Keratinocyte (primary cell): ENCODE measurements around the gene FAM221A. TPM values are rescaled to one million over a fixed set of nuclear protein-coding genes. Genes with fewer than 3 reads are reported as not detected.

Experiments used
- DNase-seq: peaks from one replicate; pipeline ENCODE4 v3.0.0-alpha.2; 2011; ENCODE audit warnings: low read depth, missing footprints, low spot score
- FAIRE-seq: peaks from 2 replicates; lab custom pipeline; 2011; peaks lifted over from hg19 to GRCh38; lab: Jason Lieb, UNC
- H2AFZ ChIP-seq: 2 replicates; pipeline ENCODE4 v1.6.0; 2012; ENCODE audit warnings: low read length, control low read depth, inconsistent platforms; ENCODE audit not compliant: control insufficient read depth
- H3K27ac ChIP-seq: 2 replicates; pipeline ENCODE4 v1.5.1; 2011; ENCODE audit warnings: low read length; ENCODE audit not compliant: control insufficient read depth, insufficient read depth
- H3K27me3 ChIP-seq: 3 replicates; pipeline ENCODE4 v1.6.0; 2011; ENCODE audit warnings: low read length; ENCODE audit not compliant: control insufficient read depth, insufficient read depth; ENCODE audit errors: extremely low read depth
- H3K36me3 ChIP-seq, 2 experiments: 2 replicates in 1 of 2; 3 replicates in 1 of 2; pipeline ENCODE4 v1.5.1; 2011; ENCODE audit warnings: low read length in 2 of 2, mild to moderate bottlenecking in 1 of 2; ENCODE audit not compliant: control insufficient read depth in 2 of 2, insufficient read depth in 2 of 2; ENCODE audit errors: extremely low read depth in 1 of 2
- H3K4me1 ChIP-seq: 3 replicates; pipeline ENCODE4 v1.5.1; 2011; ENCODE audit warnings: low read length; ENCODE audit not compliant: control insufficient read depth, insufficient read depth; ENCODE audit errors: extremely low read depth
- H3K4me2 ChIP-seq: 3 replicates; pipeline ENCODE4 v1.6.0; 2011; ENCODE audit warnings: low read depth, low read length; ENCODE audit not compliant: control insufficient read depth, insufficient read depth; ENCODE audit errors: extremely low read depth
- H3K4me3 ChIP-seq, 3 experiments: fragments of 200-600 bp in 1 of 3; sonication (generic) in 1 of 3; 2 replicates in 2 of 3; 3 replicates in 1 of 3; pipeline ENCODE4 v1.5.1; 2011 to 2016; ENCODE audit warnings: low read length in 3 of 3, mild to moderate bottlenecking in 3 of 3, control low read depth in 2 of 3, inconsistent platforms in 1 of 3, low read depth in 1 of 3, mixed read lengths in 1 of 3, mixed run types in 1 of 3, moderate library complexity in 1 of 3; ENCODE audit not compliant: control insufficient read depth in 2 of 3, insufficient read depth in 2 of 3; ENCODE audit errors: extremely low read depth in 1 of 3
- H3K79me2 ChIP-seq: 2 replicates; pipeline ENCODE4 v1.6.0; 2012; ENCODE audit warnings: low read length; ENCODE audit not compliant: control insufficient read depth, insufficient read depth
- H3K9ac ChIP-seq: 3 replicates; pipeline ENCODE4 v1.6.0; 2011; ENCODE audit warnings: low read length; ENCODE audit not compliant: control insufficient read depth, insufficient read depth; ENCODE audit errors: extremely low read depth
- H3K9me1 ChIP-seq: 3 replicates; pipeline ENCODE4 v1.6.0; 2011; ENCODE audit warnings: low read length; ENCODE audit not compliant: control insufficient read depth, insufficient read depth; ENCODE audit errors: extremely low read depth
- H3K9me3 ChIP-seq: 2 replicates; pipeline ENCODE4 v1.5.1; 2012; ENCODE audit warnings: low read depth, low read length; ENCODE audit not compliant: control insufficient read depth
- H4K20me1 ChIP-seq: 3 replicates; pipeline ENCODE4 v1.6.0; 2011; ENCODE audit warnings: low read length; ENCODE audit not compliant: control insufficient read depth, insufficient read depth; ENCODE audit errors: extremely low read depth
- EZH2 ChIP-seq: IDR thresholded peaks from one replicate; pipeline ENCODE4 v1.6.1; 2012; ENCODE audit warnings: inconsistent platforms, mild to moderate bottlenecking, low read length, moderate library complexity
- dilution Hi-C: fragments of 300-500 bp; cut with MboI; formaldehyde crosslinking; loops from one replicate; pipeline ENCODE4 v1.7.0; 2020; ENCODE audit warnings: low sequenced_read_pairs; ENCODE audit not compliant: extremely low pct_ligation_motif_present
- polyA plus RNA-seq, 5 experiments: library from polyadenylated mRNA; depleted of rRNA in 3 of 5; stranded (reverse) in 3 of 5; stranded (forward) in 1 of 5; unstranded in 1 of 5; fragments of >200 nt; gene quantifications; 1 replicate in 1 of 5; 2 replicates in 3 of 5; 3 replicates in 1 of 5; pipeline versions ENCODE4 v1.2.1 to v1.2.3, GENCODE V29; 2011 to 2012; ENCODE audit warnings: missing spikeins in 2 of 5, low read depth in 1 of 5, low replicate concordance in 1 of 5
- TF ChIP-seq, protein P1 (sequence below), 3 experiments: IDR thresholded peaks in 1 of 3; conservative IDR thresholded peaks in 1 of 3; optimal IDR thresholded peaks in 1 of 3; 2 replicates in 2 of 3; 3 replicates in 1 of 3; pipeline versions ENCODE3 to v1.5.1; 2011; ENCODE audit warnings: low read length in 3 of 3, mild to moderate bottlenecking in 3 of 3, moderate library complexity in 2 of 3, control low read depth in 1 of 3, inconsistent platforms in 1 of 3; ENCODE audit not compliant: insufficient read depth in 2 of 3; ENCODE audit errors: extremely low read depth in 1 of 3

Gene FAM221A
- polyA plus RNA-seq, 1 donor (not counting 4 experiments of a cell fraction or from before 2014, with no cell fraction given), result 0.93 TPM

GRCh38 chr7:23658831-23659427 is 21.1 kb upstream of the FAM221A start:
- H3K27me3 ChIP-seq, result no peaks in the 10 kb centered on the region
- H3K4me1 ChIP-seq, result no peaks in the 10 kb centered on the region
- DNase-seq (no peak), FAIRE-seq (no peak)
- no peak overlapping the region for H3K4me2 ChIP-seq
- H3K79me2 ChIP-seq, result no peaks in the 10 kb centered on the region
- no peak overlapping the region for H3K27ac ChIP-seq
- H4K20me1 ChIP-seq, result no peaks in the 10 kb centered on the region
- dilution Hi-C loops, result no loop called here
- no peak overlapping the region for H3K9ac ChIP-seq
- H3K9me3 ChIP-seq, result peaks cover 5% of the 10 kb centered on the region
- no peak overlapping the region for H2AFZ ChIP-seq
- H3K36me3 ChIP-seq, result no peaks in the 10 kb centered on the region
- TF ChIP-seq, protein P1, sequence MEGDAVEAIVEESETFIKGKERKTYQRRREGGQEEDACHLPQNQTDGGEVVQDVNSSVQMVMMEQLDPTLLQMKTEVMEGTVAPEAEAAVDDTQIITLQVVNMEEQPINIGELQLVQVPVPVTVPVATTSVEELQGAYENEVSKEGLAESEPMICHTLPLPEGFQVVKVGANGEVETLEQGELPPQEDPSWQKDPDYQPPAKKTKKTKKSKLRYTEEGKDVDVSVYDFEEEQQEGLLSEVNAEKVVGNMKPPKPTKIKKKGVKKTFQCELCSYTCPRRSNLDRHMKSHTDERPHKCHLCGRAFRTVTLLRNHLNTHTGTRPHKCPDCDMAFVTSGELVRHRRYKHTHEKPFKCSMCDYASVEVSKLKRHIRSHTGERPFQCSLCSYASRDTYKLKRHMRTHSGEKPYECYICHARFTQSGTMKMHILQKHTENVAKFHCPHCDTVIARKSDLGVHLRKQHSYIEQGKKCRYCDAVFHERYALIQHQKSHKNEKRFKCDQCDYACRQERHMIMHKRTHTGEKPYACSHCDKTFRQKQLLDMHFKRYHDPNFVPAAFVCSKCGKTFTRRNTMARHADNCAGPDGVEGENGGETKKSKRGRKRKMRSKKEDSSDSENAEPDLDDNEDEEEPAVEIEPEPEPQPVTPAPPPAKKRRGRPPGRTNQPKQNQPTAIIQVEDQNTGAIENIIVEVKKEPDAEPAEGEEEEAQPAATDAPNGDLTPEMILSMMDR (optimal IDR thresholded peaks at IDR 0.05 in 1 of 3, IDR thresholded peaks at IDR 0.05 in 1 of 3, conservative IDR thresholded peaks at IDR 0.05 in 1 of 3; ENCODE audit: extremely low read depth in 1 of 3, insufficient read depth in 2 of 3, low read length in 3 of 3), result no peak
- no peak for TF ChIP-seq EZH2
- H3K4me3 ChIP-seq, result no peak overlapping the region
- H3K9me1 ChIP-seq, result no peaks in the 10 kb centered on the region

GRCh38 chr7:23661385-23661784 is 18.6 kb upstream of the FAM221A start:
- dilution Hi-C loops, result no loop called here
- Histone ChIP-seq H3K9me1 (no peaks in the 10 kb centered on the region), H2AFZ (no peak overlapping the region), H3K36me3 (no peaks in the 10 kb centered on the region), H3K4me3 (no peak overlapping the region), H3K4me2 (no peak overlapping the region), H3K9ac (no peak overlapping the region), H4K20me1 (no peaks in the 10 kb centered on the region), H3K27ac (no peak overlapping the region), H3K27me3 (no peaks in the 10 kb centered on the region), H3K79me2 (no peaks in the 10 kb centered on the region), H3K9me3 (no peaks in the 10 kb centered on the region), H3K4me1 (no peaks in the 10 kb centered on the region)
- no peak for DNase-seq
- TF ChIP-seq, protein P1 (optimal IDR thresholded peaks at IDR 0.05 in 1 of 3, IDR thresholded peaks at IDR 0.05 in 1 of 3, conservative IDR thresholded peaks at IDR 0.05 in 1 of 3; ENCODE audit: extremely low read depth in 1 of 3, insufficient read depth in 2 of 3, low read length in 3 of 3), result no peak
- no peak for FAIRE-seq
